ENCODE data around the gene SPOCK1. TPM values are rescaled to one million over a fixed set of nuclear protein-coding genes. Genes with fewer than 3 reads are reported as not detected.

The SPOCK1 gene
- total and polyA plus RNA-seq, 2 donors (not counting 3 experiments of a cell fraction or from before 2014, with no cell fraction given): 144 to 280 TPM

GRCh38 chr5:137221943-137222342, 277.2 kb downstream of the SPOCK1 start:
- Histone ChIP-seq H3K4me2 (ENCODE audit: insufficient read depth, low read length) (no peak overlapping the region), H3K4me3 (replicated peaks in 1 of 3; ENCODE audit: insufficient read depth in 1 of 3, low read depth in 1 of 3, low read length in 3 of 3) (no peak overlapping the region), H3K79me2 (ENCODE audit: control insufficient read depth, insufficient read depth, low read length) (peaks cover 6% of the 10 kb centered on the region), H3K9ac (replicated peaks; ENCODE audit: extremely low read depth, insufficient read depth, low read length) (no peak overlapping the region), H3K9me3 (replicated peaks; ENCODE audit: control insufficient read depth, insufficient read depth, low read length) (no peaks in the 10 kb centered on the region), H4K20me1 (replicated peaks; ENCODE audit: control insufficient read depth, extremely low read depth, insufficient read depth, low read length) (no peaks in the 10 kb centered on the region), H3K4me1 (ENCODE audit: control insufficient read depth, extremely low read depth, insufficient read depth, low read length) (no peaks in the 10 kb centered on the region), H3K36me3 (ENCODE audit: control insufficient read depth in 2 of 2, extremely low read depth in 1 of 2, insufficient read depth in 2 of 2, low read length in 2 of 2) (no peaks in the 10 kb centered on the region), H3K27ac (ENCODE audit: insufficient read depth, low read depth, low read length) (no peak overlapping the region), H3K27me3 (ENCODE audit: control insufficient read depth in 2 of 2, insufficient read depth in 2 of 2, low read length in 2 of 2) (no peaks in the 10 kb centered on the region), H2AFZ (ENCODE audit: low read depth, low read length) (no peak overlapping the region), H3K9me1 (replicated peaks; ENCODE audit: control insufficient read depth, extremely low read depth, insufficient read depth, low read length) (no peaks in the 10 kb centered on the region)
- dilution Hi-C loops (cut with MboI; ENCODE audit: extremely low pct_ligation_motif_present, low sequenced_read_pairs) (no loop called here), intact Hi-C loops (cut with micrococcal nuclease) (loop anchor here (5.0 to 10.0 kb wide), 2 partner anchors 147 to 275 kb away; partner anchors contain the start of gene SPOCK1)
- ChIA-PET CTCF (interaction anchor here (1.2 kb wide), 1 partner anchor 98 kb away, joined by 3 read pairs; no protein-coding TSS in a partner anchor), POLR2A (no interaction called here)
- TF ChIP-seq EZH2 (IDR thresholded peaks at IDR 0.05; ENCODE audit: borderline replicate concordance, low read depth, low read length, severe bottlenecking): no peak
- TF ChIP-seq JUN (IDR thresholded peaks at IDR 0.05; ENCODE audit: borderline replicate concordance, insufficient read depth, insufficient read length, low read depth): no peak
- TF ChIP-seq POLR2AphosphoS5 (IDR thresholded peaks at IDR 0.05; ENCODE audit: insufficient read depth, low read depth, low read length): no peak
- TF ChIP-seq CTCF (IDR thresholded peaks at IDR 0.05; ENCODE audit: extremely low read depth in 1 of 2, insufficient read depth in 1 of 2, low read depth in 1 of 2, low read length in 2 of 2): no peak
- no peak for TF ChIP-seq POLR2A (IDR thresholded peaks at IDR 0.05; ENCODE audit: low read depth, low read length)
- TF ChIP-seq FOS (IDR thresholded peaks at IDR 0.05; ENCODE audit: borderline replicate concordance, insufficient read depth, low read length): no peak
- no peak for TF ChIP-seq MAX (IDR thresholded peaks at IDR 0.05; ENCODE audit: insufficient read depth, insufficient read length)
- TF ChIP-seq GATA2 (IDR thresholded peaks at IDR 0.05; ENCODE audit: insufficient read depth, insufficient read length, low read depth, low read length): no peak
- no peak for TF ChIP-seq MYC (IDR thresholded peaks at IDR 0.05; ENCODE audit: low read depth, low read length)
- BruUV-seq (replicated peaks): no TSS peak
- FAIRE-seq (no peak), DNase-seq (ENCODE audit: low read depth, low spot score) (no peak)

All from endothelial cell of umbilical vein (primary cell).